ENCODE data around the gene B4GAT1.
"Not testable (repeated sequence)": the region's sequence is repeated elsewhere in the genome, so short reads cannot be mapped to it uniquely, and the experiment has no call there.

B4GAT1 gene

GRCh38 chr11:66347425-66348276 is at the start of gene B4GAT1:
B4GAT1 (minus strand) TSS chr11:66347629; CDS start chr11:66347545, 84 bp downstream.
- peak; percentile 82 to 88 for DNase-seq

DNA sequence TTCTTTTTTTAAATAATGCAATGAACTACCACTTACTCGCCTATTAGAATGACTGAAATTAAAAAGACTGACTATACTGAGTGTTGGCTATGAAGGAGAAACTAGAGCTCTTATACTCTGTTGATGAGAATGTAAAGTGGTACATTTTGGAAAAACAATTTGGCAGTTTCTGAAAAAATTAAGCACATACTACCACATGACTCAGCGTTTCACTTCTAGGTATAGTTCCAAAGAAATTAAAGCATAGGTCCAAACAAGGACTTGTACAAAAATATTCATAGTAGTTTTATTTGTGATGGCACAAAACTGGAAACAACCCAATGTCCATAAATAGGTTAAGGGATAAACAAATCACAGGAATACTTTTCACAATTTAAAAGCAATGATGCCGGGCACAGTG is 46.5 kb upstream of the B4GAT1 start:
- DNase-seq: no peak

GRCh38 chr11:66391322-66391721 is 43.9 kb upstream of the B4GAT1 start:
- DNase-seq: no peak

DNA sequence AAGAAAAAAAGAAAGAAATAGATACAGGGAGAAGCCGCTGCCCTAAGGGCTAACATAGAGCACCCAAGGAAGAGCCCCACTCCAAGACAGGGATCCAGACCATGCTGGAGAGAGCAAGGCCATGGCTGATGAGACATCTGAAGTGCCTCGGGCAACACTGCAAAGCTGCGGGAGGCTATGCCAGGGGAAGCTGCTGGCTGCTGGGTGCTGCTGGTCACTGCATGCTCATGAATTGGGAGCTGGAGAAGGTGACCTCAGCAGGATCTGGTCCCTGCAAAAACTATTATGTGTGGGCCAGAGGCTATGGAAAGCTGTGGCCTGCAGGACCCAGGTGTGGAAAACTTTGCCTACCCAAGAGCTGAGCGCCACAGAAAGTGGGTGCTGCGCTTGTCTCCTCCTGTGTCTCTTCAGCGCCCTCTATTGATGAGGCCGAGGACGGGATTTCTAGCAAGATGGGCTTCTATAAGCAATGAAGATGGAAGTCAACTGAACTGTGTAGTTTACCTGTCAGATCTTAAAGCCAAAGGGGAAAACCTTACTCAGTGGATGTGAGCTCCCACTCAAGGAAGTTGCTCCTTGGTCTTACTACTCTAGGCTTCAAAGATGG is 41.5 kb upstream of the B4GAT1 start:
- peak; percentile 46 to 73 for DNase-seq

GRCh38 chr11:66386171-66387069 is 39.0 kb upstream of the B4GAT1 start:
- DNase-seq: peak; percentile 66 to 81

DNA sequence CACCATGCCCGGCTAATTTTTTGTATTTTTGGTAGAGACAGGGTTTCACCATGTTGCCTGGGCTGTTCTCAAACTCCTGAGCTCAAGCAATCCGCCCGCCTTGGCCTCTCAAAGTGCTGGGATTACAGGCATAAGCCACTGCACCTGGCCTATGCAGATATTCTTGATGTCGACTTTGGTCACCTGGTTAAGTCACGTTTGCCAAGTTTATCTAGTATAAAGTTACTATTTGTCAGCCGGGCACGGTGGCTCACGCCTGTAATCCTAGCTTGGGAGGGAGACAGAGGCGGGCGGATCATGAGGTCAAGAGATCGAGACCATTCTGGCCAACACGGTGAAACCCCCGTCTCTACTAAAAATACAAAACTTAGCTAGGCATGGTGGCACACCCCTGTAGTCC is 36.9 kb upstream of the B4GAT1 start:
- DNase-seq: not testable (repeated sequence)

DNA sequence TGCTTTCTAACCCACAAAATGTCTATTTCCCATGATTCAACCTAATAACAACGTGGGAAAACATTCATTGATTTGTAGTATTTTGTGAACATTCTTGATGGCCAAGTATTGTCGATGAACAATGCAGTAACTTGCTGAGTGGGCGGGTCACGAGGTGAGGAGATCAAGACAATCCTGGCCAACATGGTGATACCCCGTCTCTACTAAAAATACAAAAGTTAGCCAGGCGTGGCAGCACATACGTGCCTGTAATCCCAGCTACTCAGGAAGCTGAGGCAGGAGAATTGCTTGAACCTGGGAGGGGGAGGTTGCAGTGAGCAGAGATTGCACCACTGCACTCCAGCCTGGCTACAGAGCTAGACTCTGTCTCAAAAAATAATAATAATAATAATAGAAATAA is 32.8 kb upstream of the B4GAT1 start:
- peak in 1 of 2 experiments; percentile 29 for DNase-seq

DNA sequence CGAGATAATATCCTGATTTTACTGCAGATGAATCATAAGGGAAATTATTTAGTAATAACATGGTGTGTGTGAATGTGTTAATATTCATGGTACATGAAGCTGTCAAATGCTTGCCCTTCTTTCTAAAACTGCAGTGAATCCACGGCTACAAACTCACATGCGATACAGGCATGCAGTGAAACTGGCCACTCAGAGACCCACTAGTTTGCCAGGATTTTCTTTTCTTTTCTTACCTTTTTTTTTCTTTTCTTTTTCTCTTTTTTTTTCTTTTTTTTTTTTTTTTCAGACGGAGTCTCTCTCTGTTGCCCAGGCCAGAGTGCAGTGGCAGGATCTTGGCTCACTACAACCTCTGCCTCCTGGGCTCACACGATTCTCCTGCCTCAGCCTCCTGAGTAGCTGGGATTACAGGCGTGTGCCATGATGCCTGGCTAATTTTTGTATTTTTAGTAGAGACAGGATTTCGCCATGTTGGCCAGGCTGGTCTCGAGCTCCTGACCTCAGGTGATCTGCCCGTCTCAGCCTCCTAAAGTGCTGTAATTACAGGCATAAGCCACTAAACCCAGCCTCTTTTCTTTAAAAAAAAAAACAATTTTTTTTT is 26.4 kb upstream of the B4GAT1 start:
- DNase-seq: not testable (repeated sequence)

GRCh38 chr11:66373265-66373664 is 25.8 kb upstream of the B4GAT1 start:
- DNase-seq: peak in 1 of 2 experiments; percentile 60

DNA sequence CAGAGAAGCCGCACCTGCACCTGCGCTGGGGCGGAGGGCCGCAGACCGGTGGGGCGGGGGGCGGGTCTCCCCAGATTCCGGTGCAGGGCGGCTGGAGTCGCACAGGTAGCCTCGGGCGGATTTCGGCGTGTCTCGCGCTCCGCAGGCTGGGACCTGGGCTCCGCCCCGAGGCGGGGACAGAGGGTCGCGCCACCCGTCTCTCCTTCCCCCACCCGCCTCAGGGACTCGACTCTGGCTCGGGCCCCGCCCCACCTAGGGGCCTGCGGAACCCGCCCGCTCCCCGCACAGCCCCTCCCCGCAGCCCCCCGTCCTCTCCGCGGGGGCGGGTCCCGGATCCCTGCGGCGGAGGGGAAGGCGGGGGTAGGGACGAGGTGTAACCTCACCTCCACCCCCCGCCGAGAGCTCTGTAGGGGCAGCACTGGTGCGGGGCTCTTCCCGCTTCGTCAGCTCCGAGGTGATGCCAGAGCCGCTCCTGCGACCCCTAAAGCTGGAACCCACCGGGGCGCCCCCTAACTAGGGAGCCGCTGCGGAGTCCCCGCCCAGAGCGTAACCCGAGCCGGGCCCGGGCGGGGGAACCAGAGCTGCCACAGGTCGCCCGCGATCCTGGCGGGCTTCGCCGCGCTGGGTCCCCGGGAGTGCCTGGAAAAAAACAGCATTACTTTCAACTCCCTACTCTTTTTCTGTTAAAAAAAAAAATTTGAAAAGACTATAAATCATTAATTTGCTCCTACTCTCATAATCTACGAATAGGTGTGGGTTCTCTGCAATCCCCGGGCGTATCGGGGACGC is 24.4 kb upstream of the B4GAT1 start, which contains the start of gene SLC29A2:
TSS of gene SLC29A2 (minus strand) at position 134 of the 789 bp plus-strand sequence. CDS start 169 bp downstream, outside the sequence.
- peak; percentile 88 to 93 for DNase-seq

- DNase-seq: no peak
Measured at GRCh38 chr11:66369073-66369894, 21.9 kb upstream of the B4GAT1 start.

DNA sequence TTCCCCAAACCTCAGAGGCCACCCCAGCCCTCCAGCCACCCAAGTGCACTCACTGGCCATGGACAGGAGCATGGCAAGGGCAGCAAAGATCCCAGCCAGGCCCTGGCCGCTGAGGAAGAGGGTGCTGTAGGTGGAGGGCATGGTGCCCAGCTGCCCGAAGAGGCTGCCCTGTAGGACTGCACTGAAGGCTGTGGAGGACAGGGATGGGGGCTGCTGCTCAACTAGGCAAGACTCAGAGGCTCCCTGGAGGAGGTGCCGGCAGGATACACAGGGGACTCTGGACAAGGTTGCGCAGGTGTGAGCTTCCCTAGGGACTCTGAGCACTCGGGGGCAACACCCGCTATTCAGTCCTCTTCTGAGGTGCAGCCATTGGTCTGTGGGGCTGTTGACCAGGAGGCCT is 21.1 kb upstream of the B4GAT1 start:
- DNase-seq: no peak

DNA sequence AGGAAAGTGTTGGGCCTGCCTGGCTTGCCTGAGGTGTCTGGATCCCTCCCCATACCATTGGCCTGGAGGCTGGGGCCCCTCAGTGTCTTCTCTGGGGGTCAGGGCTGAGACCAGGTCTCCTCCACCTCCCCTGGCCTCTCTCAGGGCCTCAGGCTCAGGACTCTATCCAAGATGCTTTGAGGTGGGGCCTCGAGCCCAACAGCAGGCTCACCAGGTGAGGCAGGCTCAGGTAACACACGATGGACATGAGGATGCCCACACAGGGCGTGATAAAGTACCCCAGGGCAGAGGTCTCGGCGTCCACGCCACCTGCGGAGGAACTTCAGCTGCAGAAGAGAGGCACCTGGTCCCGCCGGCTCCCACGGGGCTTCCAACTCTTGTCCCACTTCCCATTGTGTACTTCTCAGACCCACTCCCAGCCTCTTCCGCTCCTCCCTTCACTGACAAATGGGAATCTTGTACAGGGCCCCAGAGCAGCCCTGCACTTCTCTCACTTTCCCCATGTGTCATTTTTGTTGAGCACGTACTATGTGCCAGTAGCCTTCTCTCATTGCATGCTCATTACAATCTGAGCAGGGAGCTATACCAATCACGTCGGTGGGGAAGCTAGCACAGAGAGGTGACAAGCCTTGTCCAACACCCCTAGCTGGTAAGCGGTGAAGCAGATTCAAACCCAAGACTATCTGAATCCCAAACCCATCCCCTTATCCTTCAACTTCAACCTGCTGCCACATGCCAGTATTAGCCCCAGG is 20.3 kb upstream of the B4GAT1 start:
- DNase-seq: no peak

DNA sequence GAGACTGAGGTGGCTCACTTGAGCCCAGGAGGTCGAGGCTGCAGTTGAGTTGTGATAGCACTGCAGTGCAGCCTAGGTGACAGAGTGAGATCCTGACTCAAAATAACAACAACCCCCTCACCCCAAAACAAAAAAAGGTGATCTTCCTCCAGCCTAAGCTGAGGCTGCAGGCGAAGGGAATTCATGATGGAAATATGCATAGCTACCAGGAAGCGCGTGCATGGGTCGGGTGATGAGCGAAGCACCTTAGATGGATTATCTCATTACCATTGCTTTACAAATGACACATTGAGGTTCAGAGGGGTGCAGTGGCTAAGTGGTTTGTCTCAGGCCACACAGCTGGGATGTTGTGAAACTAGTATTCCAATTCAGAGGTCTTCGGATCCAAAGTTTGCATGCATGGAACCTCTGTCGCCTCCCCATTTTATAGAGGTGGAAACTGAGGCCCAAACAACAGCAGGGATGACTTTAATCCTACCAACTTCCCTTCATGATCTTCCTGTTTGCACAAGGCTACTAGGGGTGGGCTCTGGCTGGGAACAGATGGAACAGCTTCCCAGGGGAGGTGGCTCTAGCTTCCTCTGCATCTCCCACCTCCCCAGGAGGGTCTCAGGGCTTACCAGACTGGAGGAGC is 19.5 kb upstream of the B4GAT1 start:
- DNase-seq: no peak

DNA sequence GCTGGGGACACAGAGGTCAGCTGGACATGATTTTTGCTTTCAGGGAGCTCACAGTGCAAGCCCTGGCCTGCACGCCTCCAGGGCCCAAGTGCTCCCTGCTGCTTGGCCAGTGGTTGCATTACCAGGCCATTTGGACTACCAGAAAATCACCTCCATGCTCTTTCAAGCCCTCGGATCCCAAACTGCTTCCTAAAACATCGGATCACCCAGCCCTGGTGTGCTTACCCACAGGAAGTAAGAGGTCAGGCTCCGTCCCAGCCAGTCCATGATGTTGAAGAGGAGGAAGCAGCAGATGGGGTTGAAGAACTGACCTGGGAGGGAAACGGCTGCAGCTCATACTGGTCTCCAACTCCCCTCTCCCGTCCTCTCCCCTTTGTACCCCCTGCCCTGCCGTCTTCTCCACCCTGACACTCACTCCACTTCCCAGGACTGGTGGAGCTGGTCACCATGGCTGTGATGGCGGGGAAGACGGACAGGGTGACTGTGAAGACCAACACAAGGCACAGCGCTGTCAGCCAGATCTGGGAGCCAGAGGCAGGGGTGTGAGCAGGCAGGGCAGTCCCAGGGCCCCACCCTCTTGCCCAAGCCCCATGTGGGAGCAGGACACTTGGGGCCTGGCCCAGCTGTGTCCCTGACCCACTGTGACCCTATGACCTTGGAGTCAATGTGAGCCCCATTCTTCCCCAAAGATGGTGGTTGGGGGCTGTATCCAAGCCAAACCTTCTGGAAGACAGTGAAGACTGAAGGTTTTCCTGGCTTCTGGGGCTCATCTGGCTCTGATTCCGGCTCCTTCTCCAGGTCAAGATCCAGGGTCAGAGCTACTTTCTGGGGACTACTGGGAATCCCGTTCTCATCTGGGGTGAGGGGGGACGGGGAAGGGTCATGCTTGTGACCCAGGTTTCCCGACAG is 18.5 kb upstream of the B4GAT1 start:
- DNase-seq: no peak

DNA sequence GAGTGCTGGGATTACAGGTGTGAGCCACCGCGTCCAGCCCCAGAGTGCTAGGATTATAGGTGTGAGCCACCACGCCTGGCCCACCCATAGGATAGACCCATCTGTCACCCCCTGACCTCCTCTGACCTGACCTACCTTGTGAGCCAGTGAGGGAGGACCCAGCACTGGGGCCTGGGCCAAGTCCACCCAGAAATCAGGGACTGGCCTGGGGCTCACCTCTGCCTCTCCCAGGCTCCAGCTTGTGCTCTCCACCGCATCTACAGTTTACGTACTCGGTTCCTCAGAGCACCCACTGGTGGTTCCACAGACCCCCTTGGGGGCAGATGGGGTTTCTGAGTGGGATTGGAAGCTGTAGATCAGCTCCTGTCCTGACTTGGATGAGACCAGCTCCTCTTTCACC is 17.7 kb upstream of the B4GAT1 start:
- DNase-seq: no peak

GRCh38 chr11:66363805-66364535 is 16.5 kb upstream of the B4GAT1 start:
- DNase-seq: peak in 1 of 2 experiments; percentile 31

GRCh38 chr11:66363187-66363601 is 15.8 kb upstream of the B4GAT1 start:
- DNase-seq: no peak

Data from NCI-H524 (cell line).